GM18511 (cell line): ENCODE measurements around the gene SLC25A45.

ENCODE experiments used
- ATAC-seq: cut with Tn5 transposase; IDR thresholded peaks from one replicate; pipeline ENCODE4 v1.9.1; 2021; ENCODE audit warnings: mild to moderate bottlenecking, moderate library complexity; ENCODE audit not compliant: unreplicated experiment

The SLC25A45 gene

GRCh38 chr11:65389294-65389980 lies 7.0 kb upstream of the SLC25A45 start:
- no peak for ATAC-seq

- no peak for ATAC-seq
Measured at GRCh38 chr11:65388731-65389130, 6.3 kb upstream of the SLC25A45 start.

GRCh38 chr11:65386307-65387140 lies 4.1 kb upstream of the SLC25A45 start, which contains the start of gene FRMD8:
TSS of gene FRMD8 (plus strand) at chr11:65386637. CDS start at chr11:65387037, 400 bp downstream.
- no peak for ATAC-seq

- ATAC-seq = no peak
Measured at GRCh38 chr11:65384301-65384889, 1.9 kb upstream of the SLC25A45 start.

GRCh38 chr11:65383778-65384177 lies 1.3 kb upstream of the SLC25A45 start:
- no peak for ATAC-seq

- ATAC-seq = no peak
Measured at GRCh38 chr11:65382804-65383368, 440 bp upstream of the SLC25A45 start.

- no peak for ATAC-seq
Measured at GRCh38 chr11:65381716-65382032, 772 bp downstream of the SLC25A45 start.

GRCh38 chr11:65380460-65381119 lies 1.9 kb downstream of the SLC25A45 start:
- ATAC-seq = no peak

- ATAC-seq = no peak
Measured at GRCh38 chr11:65379698-65380459, 2.6 kb downstream of the SLC25A45 start.

GRCh38 chr11:65378928-65379638 lies 3.4 kb downstream of the SLC25A45 start:
- ATAC-seq = no peak

GRCh38 chr11:65378208-65378927 lies 4.1 kb downstream of the SLC25A45 start:
- no peak for ATAC-seq

GRCh38 chr11:65377777-65378176 lies 4.7 kb downstream of the SLC25A45 start:
- ATAC-seq = no peak

GRCh38 chr11:65377036-65377435 lies 5.4 kb downstream of the SLC25A45 start:
- ATAC-seq = no peak

- ATAC-seq = no peak
Measured at GRCh38 chr11:65376138-65376713, 6.2 kb downstream of the SLC25A45 start.

- no peak for ATAC-seq
Measured at GRCh38 chr11:65375012-65375411, 7.4 kb downstream of the SLC25A45 start.

GRCh38 chr11:65373839-65374580 lies 8.4 kb downstream of the SLC25A45 start:
- no peak for ATAC-seq

GRCh38 chr11:65370659-65371049 lies 11.8 kb downstream of the SLC25A45 start:
- no peak for ATAC-seq

GRCh38 chr11:65366340-65366773 lies 16.1 kb downstream of the SLC25A45 start:
- ATAC-seq = no peak
